ENCODE results near the gene CLCNKB.
"Not testable (repeated sequence)": the region's sequence is repeated elsewhere in the genome, so short reads cannot be mapped to it uniquely, and the experiment has no call there.

The CLCNKB gene

DNA sequence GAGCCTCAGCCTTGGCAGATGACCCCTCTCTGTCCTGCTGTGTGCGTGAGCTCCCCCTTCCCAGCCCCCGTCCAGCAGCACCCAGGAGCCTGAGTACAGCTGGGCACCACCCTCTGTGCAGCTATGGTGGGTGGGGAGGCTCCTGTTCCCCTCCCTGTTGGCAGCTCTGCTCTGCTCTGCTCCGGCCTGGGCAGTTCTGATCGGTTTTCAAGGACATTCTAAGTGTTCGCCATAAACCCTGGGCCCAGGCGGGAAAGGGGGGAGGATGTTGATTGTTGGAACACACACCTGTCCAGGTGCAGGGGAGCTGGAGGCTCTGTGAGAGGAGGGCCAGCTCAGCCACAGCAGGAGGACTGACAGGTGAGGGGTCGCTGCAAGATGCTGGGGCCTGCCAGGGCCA lies at the start of gene CLCNKB:
TSS of gene CLCNKB (plus strand) at position 262 of the 400 bp plus-strand sequence. CDS start 711 bp downstream, outside the sequence.
- no peak for DNase-seq

DNA sequence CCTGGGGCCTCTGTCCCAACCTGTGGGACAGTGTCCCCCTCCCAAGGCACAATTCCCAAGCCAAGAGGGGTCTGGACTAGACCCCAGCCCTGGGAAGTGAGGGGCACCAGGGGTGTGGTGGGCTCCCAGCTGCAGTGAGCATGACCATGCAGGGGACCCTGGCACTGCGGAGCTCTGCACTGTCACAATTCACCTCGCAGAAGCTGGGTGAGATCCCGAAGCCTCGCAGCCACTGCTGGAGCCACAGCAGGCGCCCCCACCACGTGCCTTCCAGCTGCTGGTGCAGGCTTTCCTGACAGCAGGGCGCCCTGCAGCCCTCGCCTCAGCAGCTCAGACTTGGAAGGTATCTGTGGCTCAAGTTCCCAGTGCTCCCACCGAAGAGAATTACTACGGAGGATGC lies 49.5 kb upstream of the CLCNKB start:
- no peak for DNase-seq

DNA sequence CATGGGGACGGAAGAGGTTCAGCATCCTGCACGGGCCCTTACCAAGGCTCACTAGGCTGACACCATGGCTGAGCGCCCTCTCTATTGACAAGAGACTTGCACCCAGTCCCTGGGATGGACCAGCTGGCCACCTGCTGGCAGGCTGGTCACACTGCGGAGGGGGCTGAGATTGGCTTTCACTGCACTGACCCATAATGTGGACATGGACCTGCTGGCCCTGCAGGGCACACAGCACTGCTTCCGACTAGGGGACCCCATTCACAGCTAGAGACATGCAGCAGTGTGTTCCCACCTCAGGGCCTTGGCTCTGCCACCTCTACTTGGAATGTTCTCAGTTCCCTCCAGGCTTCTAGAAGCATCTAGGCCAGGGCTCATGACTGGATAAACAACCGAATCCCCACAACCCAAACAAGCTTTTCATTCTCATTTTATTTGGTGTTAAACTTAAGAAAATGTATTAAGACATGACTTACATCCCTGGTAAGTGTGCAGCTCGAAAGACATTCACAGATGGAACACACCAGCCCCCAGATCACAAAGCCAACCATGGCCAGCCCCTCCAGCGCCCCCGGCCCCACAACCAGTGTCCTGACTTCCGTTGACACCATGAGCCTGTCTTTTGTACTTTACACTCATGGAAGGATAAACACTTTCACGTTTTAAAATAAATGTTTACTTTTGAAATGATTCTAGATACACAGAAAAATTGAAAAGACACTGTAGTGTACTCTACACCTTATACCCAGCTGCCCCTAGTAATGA lies 48.8 kb upstream of the CLCNKB start:
- DNase-seq: peak; percentile 42 to 44

DNA sequence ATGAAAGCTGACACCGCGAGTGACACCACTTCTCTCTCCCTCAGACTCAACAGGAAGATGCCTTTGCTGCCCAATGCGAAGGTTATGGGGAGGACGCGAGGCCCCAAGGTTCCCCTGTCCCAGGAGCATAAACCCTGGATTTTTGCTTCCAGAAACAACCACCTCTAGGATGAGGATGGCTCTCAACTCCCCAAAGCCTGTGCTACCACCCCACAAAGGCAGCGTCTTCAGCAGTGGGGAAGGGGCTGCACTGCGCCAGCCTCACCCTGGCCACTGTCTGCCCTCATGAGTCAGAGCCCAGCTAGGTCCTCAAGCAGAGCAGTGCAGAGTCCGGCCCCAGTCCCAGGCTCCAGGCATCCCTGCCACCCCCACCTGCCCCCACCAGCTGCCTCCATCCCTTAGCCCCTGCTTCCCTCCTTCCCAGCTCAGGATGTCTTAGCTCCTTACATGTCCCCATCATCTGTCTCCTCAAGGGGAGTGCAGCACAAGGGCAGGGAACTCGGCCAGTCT lies 46.5 kb upstream of the CLCNKB start:
- DNase-seq: no peak

DNA sequence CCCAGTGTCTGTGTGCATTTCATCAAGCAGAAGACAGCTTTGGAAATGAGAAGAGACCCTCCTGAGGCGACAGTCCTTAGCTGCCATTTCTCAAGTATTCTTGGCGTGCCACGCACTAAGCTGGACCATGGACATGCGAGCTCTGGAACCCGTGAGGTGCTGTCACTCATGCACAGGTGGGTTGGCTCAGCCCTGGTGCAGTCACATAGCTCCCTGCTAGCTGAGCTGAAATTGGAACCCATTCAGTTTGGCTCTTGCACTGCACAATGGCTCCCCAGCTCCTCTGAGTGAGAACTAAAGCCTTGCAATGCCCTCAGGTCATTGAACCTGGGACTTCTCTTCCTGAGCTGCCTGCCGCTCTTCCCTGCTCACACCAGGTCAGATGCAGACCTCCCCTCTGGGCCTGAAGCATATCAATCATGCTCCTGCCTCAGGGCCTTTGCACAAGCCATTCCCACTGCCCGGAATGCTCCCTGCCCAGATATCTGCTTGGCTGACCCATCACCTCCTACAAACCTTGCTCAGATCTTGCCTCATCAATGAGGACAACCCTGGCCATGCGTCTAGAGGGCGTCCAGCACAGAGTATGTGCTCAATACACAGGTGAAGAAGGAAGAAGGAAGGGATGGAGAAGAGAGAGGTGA lies 45.8 kb upstream of the CLCNKB start:
- DNase-seq: no peak

DNA sequence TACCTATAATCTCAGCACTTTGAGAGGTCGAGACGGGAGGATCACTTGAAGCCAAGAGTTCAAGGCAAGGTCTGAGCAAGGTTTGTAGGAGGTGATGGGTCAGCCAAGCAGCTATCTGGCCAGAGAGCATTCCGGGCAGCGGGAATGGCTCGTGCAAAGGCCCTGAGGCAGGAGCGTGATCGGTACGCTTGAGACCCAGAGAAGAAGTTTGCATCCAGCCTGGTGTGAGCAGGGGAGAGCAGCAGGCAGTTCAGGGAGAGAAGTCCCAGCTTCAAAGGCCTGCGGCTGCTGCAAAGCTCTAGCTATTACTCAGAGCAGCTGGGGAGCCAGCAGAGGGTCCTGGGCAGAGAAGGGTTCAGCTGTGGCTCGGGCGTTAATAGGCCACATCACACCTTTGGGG lies 44.7 kb upstream of the CLCNKB start:
- no peak for DNase-seq

DNA sequence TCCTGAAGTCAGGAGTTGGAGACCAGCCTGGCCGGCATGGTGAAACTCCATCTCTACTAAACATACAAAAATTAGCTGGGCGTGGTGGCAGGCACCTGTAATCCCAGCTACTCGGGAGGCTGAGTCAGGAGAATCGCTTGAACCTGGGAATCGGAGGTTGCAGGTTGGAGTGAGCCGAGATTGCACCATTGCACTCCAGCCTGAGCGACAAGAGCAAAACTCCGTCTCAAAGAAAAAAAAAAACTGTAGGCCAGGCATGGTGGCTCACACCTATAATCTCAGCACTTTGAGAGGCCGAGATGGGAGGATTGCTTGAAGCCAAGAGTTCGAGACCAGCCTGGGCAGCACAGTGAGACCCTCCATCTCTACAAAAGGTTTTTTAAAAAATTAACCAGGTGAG lies 42.3 kb upstream of the CLCNKB start:
- DNase-seq: not testable (repeated sequence)

DNA sequence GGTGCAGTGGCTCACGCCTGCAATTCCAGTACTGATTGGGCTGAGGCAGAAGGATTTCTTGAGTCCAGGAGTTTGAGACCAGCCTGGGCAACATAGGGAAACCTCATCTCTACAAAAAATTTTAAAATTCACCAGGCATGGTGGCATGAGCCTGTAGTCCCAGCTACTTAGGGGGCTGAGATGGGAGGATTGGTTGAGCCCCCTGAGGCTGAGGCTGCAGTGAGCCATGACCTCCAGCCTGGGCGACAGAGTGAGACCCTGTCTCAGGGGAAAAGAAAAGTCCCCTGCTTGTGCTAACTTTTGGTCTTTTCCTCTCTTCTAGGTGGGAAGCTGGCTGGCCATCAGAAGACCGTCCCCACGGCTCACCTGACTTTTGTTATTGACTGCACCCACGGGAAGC lies 38.0 kb upstream of the CLCNKB start:
- DNase-seq: no peak

DNA sequence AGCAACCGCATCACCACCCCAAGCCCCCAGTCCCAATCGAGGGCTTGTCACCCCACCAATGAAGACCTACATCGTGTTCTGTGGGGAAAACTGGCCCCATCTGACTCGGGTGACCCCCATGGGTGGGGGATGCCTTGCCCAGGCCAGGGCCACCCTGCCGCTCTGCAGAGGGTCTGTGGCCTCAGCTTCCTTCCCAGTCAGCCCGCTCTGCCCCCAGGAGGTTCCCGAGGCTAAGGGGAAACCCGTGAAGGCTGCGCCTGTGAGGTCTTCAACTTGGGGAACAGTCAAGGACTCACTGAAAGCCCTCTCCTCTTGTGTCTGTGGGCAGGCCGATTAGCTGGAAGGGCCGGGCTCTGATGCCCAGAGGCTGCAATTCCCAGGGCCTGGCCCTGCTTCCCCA lies 37.6 kb upstream of the CLCNKB start:
- no peak for DNase-seq

DNA sequence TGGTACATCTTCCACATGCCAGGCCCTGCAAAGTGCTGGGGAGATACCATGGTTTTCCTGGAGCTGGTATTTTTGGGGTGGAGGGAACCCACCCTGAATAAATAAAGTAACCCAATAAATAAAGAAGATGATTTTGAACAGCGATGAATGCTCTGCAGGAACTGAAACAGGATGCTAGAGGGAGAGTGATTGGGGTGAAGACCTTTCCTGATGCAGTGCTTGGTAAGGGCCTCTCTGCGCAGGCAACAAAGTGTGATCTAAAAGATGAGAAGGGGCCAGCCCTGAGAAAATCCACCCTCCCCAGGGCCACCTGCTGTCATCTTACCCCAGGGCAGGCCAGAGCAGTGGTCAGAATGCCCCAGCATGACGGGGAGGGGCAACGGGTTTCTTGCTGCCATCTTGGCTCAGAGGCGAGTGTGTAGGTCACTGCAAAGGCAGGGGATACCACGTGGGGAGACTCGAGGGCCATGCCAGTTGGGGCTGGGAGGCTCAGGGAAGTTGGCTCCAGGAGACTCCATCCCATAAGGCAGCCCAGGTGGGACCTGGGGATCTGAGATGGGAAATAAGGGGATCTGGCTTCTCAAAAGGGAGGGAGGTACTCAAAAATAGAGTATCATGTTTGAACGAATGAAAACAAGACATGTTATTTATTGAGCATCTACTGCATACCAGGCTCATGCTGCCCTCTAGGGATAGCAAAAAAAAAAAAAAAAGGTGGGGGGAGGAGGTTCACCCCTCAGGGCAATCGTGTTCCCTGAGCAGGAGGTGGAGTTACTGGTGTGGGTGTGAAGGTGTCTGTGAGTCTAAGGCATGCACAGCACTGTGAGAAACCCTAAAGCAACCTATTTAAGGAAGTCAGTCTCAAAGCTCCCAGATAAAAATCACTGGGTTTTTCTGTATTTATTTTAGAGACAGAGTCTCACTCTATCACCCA lies 36.8 kb upstream of the CLCNKB start:
- DNase-seq: no peak

DNA sequence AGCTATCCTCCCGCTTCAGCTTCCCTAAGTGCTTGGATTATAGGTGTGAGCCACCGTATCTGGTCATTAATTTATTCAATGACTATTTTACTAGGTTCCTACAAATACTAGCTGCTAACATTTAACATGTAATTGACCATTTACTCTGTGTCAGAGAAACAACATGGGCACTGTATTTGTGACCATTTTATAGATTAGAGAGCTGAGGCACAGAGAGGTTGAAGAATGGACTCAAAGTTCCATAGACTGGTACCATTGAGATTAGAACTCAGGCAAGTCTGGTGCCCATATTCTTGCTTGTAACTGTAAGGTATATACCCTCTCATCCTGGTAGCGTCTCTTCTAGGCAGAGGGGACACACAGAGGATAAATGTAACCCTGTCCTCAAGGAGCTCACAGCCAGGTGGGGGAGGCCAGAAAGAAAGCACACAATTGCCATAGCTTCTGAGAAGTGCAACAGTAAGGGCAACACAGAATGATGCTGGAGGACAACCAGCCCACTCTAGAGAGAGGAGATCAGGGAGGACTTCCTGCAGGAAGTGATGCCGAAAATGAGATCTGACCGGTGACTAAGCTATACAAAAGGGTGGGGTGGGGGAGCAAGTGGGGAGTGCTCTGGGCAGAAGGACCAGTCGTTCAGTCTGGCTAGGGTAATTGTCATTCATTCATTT lies 35.8 kb upstream of the CLCNKB start:
- no peak for DNase-seq

DNA sequence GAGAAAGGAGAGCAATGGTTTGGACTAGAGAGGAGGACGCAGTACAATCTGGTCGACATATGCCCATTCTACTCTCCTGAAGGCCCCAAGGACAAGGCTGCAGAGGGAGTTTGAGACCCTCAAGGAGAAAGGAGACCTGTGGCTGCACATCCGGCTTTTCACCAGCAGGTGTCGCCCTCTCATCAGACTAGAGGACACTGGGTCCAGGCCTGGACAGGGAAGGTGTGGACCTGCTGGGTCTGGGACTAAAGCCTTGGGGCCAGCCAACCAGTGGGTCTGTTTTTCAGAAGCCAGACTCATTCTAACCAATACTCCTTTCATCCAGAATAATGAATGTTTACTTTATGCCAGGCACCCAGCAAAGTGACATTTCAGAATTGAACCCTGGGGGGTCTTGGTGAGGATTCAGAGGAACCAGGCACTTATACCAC lies 34.5 kb upstream of the CLCNKB start:
- peak; percentile 59 to 78 for DNase-seq

DNA sequence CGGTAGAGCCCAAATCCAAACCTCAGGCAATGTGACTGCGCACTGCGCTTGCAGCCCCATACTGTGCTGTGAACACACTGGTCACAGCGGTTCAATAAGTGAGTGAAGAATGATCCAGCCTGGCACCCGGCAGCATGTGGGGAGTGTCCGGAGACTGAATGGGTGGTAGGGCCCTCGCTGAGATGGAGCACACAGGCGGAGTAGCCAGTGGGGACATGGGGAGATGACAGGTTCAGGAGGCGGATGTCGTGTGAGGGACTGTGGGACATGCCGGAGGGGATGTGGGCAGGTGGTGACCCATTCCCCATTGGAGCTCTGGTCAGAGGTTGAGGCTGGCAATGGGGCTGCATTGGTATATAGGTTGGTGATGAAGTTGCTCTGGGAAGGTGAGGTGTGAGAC lies 33.9 kb upstream of the CLCNKB start:
- no peak for DNase-seq

DNA sequence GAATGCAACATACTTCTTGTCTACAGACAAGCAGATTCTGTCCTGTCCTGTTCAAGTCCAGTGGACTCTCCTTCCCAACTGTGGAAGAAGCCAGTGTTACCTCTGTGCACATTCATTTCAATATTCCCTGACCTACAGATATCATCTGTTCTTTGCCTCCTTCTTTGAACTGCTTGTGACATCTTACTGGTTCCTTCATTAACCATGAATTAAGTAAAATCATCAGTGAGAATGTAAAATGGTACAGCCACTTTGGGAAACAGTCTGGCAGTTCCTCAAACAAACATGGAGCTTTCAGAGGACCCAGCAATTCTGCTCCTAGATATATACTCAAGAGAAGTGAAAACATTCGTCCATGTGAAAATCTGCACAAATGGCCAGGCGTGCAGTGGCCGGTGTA lies 32.7 kb upstream of the CLCNKB start:
- DNase-seq: no peak

DNA sequence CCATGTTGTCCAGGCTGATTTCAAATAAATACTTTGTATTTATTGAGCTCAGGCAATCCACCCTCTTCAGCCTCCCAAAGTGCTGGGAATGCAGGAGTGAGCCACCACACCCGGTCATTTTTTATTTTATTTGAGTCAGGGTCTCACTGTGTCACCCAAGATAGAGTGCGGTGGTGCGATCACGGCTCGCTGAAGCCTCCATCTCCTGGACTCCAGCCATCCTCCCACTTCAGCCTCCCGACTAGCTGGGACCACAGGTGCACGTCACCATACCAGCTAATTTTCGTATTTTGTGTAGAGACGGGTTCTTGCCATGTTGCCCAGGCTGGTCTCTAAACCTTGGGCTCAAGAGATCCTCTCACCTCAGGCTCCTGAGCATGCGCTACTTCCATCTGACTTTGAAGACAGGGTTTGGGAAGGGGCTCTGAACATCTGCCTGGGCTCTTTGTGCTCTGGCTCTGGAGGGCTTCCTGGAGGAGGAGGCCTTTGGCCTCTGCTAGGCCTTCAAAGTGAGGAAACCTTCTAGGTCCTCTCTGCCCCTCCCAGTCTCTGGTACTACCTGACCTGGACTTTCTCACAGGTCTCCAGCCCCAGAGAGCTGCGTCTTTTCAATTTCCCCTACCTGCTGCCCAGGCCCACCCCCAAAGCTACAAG lies 31.5 kb upstream of the CLCNKB start:
- DNase-seq: no peak

DNA sequence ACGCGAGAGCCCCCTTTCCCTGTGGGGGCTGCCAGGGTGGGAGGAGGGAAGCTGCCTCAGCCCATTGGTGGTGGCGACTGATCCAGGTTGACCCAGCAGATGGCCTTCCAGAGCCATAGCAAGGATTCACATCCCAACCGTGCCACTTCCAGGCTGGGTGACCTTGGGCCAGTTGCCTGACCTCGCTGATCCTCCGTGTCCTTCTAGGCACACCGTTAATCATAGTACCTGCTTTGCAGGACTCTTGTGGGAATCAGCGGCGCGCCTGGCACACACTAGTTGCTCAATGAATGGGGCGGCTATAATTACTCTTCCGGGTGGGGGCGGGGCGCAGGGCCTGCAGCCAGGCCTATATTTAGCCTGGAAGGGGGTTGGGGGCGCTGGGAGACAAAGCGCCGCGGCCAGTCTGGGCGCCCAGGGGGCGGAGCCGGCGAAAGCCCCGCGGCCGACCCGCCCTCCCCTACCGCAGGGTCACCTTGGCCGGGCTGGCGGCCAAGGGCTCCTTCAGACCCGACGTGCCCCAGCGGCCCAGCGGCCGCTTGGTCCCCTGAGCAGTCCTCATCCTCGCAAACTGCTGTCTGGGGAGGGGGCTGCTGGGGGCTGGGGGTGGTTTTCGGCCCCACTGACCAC lies 30.9 kb upstream of the CLCNKB start:
- DNase-seq: peak in 1 of 2 donors; percentile 20

DNA sequence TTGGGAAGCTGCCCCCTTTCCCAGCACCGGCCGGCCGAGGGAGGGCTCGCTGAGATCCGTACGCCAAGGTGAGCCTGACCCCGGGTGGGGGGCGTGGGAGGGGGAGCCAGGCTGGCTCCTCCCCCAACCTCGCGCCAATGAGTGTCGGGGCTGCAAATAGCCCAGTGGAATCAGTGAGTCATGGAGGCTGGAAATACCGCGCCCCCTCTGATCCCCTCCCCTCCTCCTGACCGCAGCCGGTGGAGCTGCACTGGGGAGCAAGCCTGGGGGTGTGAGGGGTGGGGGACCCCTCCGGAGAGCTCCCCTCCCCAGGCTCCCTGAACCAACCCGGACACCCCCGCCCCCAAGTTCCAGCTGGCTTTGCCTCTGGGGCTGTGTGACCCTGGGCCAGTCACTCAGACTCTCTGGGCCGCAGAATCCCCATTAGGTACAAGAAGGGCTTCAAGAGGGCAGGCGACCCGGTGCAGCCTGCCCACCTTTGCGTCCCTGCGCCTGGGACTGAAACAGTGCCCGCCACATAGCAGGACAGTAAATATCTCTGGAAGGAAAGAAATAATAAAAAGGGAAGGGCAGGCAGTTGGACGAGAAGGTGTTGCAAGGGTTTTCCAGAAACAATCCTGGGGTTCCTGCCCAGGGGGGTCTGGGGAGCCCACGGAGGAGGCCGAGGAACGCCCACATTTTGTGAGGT lies 30.2 kb upstream of the CLCNKB start:
- peak; percentile 65 to 69 for DNase-seq

DNA sequence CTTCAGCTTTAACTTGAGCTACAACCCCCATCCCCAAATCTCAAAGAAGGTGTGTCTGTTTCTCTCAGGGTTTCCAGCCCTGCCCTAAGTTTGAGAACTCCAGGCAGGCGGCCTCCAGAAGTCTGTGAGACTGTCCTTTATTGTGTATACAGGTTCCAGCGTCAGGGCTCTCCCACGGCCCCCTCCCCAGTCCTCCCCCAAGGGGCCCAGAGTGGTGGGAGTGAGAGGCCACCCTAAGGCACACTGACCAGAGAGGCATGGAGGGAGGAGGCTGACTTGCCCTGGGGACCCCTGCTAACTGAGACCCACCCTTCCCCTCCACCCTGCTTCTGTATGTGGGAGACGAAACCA lies 29.7 kb upstream of the CLCNKB start:
- no peak for DNase-seq

DNA sequence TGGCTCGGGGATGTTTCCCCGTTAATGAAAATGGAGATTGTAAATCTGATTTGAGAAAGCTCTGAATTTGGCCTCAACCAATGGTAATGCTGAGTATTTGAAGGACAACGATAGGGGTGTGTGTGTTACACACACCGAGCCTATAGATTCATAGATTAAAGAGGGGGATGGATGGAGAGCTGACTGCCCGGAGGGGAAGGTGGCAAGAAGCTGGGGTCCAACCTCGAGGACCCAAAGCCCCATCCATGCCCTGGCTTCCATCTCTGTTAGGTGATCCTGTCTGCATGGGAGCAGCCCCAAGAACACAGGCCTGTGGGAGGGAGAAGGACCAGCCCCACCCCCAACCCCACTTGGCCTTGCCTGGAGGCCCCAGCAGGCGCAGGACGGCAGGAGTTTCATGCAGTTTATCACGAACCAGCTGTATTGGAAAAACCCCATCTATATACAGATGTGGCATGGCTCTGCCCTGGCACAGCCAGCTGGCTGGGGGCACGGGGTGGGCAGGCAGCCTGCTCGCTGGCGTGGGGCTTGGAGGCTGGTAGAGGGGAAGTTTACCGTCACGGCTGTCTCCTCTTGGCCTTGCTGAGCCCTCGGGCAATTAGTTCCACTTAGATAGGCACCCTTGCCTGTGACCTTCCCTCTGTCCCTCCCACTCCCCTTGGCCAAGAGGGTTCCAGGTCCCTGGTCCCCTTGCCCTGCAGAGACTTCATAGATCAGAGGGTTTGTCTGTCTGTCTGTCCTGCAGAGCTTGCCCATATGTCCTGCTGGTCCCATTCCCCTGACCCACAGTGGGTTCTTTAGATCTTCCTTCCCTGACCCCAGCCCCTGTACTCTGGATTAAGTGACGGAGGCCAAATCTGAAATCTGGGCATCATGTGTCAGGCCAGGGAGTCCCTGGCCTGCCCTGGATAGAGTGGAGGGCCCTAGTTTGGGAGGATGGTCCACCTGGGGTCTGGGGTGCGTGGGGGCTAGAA lies 28.8 kb upstream of the CLCNKB start:
- DNase-seq: no peak

DNA sequence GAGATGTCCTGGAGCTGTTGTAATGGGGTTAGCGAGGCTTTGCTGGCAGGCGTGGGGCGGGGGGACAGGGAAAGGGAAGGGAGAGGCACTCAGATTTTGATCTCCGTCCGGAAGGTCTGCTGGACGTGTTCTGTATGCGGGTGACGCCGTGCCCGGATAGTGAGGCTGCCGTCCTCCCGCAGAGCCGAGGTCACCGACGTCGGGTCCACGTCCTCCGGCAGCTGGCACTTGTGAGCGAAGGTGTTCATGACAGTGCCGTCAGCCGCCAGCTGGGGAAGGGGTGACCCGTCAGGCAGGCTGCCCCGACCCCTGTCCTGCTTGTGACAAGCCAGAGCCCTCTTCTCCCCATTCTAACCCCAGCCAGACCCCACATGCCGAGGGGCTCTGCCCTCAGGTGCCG lies 28.1 kb upstream of the CLCNKB start:
- no peak for DNase-seq

Measured in activated CD4-positive, alpha-beta T cell treated with anti-CD3 and anti-CD28 coated beads for 4 hours (primary cell).